Retina (tissue), 1 donor: Measurements from ENCODE around the gene SAMD4A.
A peak's percentile ranks its signal among the peaks of the same experiment; 100 is the strongest.

ENCODE experiments used
- DNase-seq: peaks from one replicate; pipeline ENCODE4 v3.0.0-alpha.2; 2016

Gene SAMD4A, protein sequence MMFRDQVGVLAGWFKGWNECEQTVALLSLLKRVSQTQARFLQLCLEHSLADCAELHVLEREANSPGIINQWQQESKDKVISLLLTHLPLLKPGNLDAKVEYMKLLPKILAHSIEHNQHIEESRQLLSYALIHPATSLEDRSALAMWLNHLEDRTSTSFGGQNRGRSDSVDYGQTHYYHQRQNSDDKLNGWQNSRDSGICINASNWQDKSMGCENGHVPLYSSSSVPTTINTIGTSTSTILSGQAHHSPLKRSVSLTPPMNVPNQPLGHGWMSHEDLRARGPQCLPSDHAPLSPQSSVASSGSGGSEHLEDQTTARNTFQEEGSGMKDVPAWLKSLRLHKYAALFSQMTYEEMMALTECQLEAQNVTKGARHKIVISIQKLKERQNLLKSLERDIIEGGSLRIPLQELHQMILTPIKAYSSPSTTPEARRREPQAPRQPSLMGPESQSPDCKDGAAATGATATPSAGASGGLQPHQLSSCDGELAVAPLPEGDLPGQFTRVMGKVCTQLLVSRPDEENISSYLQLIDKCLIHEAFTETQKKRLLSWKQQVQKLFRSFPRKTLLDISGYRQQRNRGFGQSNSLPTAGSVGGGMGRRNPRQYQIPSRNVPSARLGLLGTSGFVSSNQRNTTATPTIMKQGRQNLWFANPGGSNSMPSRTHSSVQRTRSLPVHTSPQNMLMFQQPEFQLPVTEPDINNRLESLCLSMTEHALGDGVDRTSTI

DNA sequence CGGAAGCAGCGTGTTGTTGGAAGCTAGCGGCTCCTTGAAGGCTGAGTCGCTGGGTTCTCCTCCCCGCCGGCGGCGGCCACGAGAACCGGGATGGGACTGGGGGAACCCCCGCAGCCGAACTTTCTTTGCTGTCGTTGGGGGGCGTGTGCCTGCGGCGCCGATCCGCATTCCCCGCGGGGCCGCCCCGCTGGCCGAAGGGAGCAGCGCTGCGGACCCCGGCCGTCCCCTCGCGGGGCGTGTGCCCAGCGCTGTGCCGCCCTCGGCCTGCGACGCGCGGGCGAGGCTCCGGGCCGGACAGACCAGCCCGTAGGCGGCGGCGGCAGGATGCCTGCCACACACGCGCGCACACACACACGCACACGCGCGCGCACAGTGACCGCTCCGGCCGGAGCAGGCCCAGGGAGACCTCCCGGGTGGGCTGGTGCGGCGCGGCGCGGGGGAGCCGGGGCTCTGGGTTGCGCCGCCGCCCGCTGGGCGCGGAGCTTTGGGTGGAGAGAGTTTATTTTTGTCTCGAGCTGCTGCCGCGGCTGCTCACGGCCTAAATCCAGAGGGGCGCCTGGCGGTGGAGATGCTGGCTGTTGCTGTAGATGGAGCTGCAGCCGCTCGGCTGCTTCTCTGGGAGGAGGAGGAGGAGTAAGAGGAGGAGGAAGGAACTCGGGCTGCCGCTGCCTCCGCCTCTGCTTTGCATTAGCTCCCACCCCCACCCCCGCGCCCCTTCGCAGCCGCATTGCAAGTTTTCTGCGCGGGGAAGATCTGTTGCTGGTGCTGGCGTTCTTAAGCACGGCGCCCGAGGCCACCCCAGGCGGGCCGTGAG is at the start of gene SAMD4A:
SAMD4A (plus strand) TSS at position 719 of the 814 bp plus-strand sequence. CDS start 789 bp downstream, outside the sequence.
- DNase-seq: peak; percentile 90

DNA sequence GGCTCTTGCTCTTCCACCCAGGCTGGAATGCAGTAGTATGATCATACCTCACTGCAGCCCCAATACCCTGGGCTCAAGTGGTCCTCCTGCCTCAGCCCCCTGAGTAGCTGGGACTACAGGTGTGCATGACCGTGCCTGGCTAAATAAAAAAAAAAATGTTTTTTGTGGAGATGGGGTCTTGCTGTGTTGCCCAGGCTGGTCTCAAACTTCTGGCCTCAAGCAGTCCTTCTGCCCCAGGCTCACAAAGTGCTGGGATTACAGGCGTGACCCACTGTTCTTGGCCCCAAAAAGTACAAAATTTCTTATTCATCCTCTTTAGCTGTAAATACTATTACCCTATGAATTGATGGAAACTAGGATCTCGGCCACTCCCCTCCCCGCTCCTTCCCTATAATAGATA is 42.5 kb upstream of the SAMD4A start:
- no peak for DNase-seq

DNA sequence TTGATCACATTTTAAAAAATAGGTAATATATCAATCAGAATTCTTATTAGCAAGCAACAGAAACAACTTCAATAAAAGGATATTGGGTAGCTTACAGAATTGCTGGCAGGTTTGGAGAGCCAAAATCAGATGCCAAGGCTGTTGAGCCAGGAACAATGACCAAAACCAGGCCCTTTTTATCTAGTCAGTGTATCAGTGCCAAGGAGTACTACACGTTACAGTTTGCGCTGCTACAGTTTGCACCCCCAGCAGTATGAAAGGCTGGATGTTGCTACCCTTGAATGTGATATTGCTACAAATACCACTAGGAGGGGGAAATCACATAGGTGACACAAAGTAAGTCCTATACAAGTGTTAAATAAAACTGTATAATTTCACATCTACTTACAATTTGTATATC is 38.0 kb upstream of the SAMD4A start:
- no peak for DNase-seq

DNA sequence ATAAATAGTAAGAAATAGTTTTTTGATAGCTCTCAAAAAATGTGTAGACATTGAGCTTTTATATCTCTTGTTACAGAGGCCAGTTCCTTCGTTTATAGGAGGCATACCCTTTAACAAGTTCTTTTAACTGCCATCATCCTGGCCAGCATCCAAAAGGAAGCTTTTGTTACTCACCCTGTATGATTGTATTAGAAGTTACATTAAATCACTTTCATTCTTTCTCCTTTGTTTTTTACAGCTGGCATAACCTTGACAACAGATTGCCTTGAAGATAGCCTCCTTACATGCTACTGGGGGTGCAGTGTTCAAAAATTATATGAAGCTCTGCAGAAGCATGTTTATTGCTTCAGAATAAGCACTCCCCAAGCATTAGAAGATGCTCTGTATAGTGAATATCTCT is 37.1 kb upstream of the SAMD4A start:
- DNase-seq: no peak

DNA sequence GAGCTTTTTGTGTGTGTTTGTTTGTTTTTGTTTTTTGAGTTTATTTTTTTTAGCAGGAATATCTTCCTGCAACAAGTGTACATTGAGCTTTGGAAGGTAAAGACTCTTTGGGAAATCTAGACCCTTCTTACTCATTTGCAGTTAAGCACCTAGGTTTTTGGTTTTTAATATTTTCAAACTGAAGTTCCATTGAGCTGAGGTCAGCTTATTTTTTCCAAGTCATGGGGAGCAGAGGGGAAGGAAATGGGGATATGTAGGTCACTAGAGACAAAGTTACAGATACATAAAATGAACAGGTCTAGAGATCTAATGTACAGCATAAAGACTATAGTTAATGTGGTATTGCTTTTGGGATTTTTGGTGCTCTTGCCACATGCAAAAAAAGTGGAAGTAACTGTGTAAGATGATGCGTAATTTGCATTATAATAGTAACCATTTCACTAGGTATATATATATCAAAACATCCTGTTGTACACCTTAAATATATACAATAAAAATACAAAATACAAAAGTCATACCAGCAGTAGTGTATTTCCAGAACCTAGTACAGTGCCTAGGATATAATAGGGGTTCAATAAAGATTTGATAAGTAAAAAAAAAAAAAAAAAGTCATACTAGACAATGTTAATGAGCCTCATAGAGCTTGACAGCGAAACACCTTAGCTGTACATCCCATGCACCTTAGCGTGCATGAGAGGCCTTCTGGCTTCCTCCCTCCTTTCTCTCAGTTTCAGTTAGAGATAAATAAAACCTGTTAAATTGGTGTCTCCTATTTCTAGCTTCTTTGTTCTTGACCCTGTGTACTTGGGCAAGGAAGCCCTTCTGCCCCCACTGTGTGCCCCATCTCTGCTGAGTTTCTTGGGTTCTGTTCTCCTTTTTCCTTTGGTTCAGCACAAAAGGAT is 34.6 kb upstream of the SAMD4A start:
- no peak for DNase-seq

DNA sequence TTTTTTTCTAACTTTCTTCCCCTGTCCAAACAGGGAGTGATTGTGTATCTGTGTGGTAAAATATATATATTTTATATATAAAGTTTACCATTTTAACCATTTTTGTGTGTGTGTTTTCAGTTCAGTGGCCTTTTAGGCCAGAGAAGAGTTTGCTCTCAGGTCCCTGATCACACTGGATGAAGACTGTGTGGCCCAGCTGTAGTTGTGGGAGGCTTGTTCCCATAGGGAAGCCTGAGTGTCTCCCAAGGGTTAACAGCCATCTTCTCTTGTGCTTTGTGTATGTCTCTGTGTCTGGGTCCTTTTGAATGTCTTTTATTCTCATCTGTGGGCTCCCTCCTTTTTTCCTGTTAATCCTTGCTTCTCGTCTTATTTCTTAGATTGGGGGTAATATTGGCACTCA is 33.8 kb upstream of the SAMD4A start:
- DNase-seq: peak; percentile 12

DNA sequence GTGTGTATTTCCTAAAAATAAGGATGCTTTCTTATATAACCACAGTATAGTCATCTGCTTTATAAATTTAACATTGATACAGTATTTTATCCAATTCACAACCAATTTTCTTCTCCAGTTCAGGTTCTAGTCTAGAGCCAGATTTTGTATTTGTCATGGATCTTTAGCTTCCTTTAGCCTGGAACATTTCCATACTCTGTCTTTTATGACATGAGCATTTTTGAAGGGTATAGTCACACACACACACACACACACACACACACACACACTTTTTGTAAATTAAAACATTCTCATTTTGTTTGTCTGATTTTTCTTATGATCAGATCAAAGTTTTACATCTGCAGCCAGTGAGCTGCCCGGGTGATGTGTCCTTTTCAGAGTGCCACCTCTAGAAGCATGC is 31.8 kb upstream of the SAMD4A start:
- DNase-seq: no peak

DNA sequence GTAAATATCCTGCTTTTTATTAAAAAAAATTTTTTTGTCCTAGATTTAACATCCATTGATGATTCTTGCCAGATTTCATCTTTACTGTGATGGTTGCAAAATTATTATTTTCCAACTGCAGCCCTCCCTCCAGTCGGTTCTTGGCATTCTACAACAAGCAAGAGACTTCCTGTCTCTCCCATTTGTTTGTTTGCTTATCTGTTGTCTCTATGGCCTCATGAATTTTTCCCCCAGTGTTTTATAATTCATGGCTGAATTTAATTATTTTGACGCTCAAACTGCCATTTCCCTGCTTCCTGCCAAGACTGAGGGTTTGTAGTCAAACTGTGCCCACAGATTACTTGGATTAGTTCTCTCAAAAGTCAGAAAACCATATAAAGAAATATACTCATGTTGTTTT is 31.3 kb upstream of the SAMD4A start:
- DNase-seq: no peak

DNA sequence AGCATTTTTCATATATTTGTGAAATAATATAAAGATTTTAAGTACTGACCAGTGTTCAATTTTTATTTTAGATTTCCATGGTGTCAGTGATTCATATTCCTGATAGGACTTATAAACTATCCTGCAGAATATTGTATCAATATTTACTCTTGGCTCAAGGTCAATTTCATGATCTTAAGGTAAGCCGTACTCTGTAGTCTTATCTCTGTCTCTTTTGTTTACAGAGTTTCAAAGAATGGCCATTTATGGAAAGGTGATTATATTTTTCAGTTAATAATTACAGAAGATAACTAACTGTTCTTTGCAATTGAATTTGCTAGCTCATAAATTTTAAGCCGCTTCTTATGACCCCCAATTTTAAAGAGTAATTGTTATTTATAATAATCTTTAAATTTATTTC is 29.3 kb upstream of the SAMD4A start:
- no peak for DNase-seq

DNA sequence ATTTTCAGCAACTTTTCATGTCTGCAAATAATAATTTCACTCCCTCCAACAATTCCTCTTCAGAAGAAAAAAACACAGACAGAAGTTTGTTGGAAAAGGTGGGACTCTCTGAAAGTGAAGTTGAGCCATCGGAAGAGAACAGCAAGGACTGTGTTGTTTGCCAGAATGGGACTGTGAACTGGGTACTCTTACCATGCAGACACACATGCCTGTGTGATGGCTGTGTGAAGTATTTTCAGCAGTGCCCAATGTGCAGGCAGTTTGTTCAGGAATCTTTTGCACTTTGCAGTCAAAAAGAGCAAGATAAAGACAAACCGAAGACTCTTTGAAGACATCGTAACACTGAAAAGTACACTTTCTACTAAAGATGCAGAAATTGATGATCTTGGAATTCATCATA is 28.9 kb upstream of the SAMD4A start:
- no peak for DNase-seq

DNA sequence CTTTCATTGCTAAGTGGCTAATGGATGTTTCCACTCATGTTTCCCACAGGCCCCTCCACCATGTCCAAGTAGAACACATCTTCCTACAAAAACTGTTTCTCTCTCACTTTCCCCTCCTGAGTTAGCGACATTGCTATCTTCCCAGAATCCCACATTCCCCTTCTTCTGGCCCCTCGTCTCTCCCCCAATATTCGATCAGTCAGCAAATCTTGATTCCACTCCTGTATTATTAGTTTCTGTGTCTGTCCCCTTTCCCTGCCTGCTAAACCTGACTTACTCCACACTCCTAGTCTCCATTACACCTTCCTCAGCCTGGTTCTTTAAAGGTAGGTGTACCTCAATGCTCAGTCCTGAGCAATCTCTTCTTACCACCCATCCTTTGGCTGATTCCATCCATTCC is 19.3 kb upstream of the SAMD4A start:
- no peak for DNase-seq

DNA sequence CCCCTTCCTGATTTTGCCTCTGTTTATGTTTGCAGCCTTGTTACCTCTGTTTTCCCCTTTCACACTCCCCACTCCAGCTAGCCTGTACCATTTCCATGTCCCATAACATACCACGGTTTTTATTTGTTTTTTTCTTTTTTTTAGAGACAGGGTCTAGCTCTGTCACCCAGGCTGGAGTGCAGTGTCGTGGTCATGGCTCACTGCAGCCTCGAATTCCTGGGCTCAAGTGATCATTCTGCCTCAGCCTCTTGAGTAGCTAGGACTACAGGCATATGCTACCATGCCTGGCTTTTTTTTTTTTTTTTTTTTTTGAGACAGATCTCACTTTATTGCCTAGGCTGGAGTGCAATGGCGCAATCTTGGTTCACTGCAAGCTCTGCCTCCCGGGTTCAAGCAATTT is 18.4 kb upstream of the SAMD4A start:
- DNase-seq: no peak

DNA sequence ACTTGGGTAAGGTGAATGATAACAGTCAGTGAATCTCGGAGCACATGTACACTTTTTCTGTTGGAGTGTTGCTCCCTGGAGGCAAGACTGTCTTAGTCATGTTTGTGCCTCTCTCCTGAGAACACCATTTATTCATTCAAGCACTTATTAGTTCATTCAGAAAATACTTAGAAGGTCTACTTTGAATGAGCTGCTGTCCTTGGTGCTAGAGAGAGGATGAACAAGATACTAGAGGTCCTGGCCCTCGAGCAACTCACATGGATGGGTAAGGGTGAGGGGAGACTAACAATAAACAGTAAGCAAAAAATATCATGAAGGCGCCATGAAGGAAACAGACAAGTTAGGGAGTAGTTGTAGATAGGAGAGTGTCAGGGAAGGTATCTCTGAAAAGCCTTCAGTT is 17.1 kb upstream of the SAMD4A start:
- DNase-seq: no peak

DNA sequence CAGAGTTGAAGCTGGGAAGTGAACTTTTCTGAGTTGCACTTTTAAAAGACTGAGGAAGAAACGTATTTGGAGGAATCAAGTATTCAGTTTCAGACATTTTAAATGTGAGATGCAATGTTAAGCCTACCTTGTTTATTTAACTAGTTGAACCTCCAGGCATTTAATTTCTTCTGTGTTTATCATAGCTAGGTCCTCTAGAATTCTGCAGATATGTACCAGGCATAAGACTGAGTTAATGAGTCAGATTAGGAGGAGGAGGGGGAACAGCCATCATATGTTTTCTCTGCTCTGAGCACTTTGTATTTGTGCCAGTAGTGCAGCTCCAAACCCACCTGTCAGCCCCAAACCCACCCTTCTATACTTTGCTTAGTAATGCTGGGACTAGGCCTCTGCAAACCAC is 16.4 kb upstream of the SAMD4A start:
- DNase-seq: no peak

DNA sequence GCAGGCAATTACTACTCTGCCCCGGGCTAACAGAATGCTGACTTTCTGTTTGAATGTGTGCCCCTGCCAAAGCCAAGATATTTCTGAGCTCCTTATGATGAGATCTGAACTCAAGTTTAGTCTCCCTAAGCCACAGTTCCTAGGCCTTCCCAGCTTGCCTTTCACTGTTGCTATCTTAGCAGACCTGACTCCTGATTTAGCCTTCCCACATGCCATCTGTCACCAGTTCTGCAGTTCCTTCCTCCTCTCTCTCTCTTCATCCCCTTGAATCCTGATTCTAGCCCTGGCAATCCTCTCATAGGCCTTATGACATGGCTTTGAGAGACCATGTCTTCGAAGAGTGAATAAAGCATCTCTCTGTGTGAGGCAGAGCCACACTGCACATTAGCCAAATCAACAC is 12.5 kb upstream of the SAMD4A start:
- no peak for DNase-seq

DNA sequence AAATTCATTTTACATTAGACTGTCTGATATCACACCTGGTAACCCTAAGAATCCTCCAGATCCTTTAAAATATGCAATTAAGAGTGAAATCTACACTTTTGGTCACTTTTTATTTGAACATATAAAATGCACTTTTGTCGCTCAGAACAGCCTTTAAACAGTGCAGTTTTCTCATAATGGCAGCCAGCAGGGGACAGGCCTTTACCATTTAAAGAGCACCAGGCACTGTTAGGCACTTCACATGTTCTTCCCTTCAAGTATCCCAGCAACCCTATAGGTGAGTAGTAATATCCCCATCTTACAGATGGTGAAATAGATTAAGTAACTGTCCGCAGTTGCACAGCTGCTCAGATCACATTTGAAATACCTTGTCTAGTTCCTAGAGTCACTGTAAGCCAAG is 11.3 kb upstream of the SAMD4A start:
- DNase-seq: no peak

DNA sequence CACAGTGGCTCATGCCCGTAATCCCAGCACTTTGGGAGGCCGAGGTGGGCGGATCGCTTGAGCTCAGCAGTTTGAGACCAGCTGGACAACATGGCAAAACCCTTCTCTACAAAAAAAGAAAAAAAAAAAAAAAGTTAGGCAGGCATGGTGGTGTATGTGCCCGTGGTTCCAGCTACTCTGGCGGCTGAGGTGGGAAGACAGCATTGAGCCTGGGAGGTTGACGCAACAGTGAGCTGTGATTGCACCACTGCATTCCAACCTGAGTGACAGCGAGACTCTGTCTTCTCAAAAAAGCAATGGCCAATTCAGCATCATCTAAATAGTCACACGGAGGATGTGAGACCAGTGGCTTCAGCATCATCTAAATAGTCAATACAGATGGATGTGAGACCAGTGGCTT is 10.4 kb upstream of the SAMD4A start:
- DNase-seq: no peak

DNA sequence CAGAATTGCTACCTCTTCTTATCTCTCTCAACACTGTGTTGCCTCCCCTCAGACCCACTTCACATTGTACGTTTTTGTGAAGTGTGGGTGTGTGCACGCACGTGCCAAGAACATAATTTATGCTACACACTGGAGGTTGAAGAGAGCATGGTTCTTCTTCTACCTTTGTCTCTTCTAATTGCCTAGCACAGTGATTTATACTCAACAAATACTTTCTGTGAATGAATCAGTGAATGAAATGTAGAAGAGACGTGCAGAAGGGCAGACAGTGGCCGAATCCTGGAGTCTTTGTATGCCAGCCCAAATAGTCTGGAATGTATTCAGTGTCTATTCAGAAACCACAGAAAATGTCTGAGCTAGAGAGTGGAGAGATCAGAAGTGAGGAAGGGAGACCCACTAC is 4.6 kb upstream of the SAMD4A start:
- DNase-seq: no peak

DNA sequence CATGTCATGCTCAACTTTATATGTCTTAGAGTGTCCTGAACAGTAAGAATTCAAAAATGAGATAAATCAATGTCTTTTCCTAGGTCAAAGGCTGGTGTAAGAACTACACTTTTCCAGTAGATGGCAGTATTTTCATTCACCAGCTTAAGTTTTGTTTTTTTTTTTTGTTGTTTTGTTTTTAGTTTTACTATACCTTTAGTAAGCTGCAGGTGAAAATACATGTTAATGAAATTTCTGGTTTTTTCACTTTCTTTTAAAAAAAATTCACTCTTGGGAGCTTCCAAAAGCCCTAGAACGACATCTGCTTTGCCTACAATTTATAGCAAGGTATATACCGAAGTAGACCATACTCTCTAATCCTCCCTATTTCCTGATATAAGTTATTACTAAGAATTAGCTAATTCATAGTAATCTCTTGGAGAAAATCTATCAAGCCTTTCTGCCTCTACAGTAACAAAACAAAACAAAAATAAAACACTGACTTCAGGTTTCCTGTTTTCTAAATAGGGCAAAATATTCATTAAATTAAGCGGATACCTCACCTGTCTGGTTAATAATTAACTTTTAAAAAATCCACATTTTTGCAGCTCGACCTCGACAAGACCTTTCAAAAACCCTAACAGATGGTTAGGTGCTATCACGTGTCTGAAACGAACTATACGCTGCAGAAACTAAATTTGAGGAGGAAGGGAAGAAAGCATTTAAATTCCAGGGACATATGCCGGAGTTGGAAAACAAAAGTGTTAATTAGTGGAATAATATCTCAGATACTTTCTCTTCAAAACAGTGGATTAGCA is 2.7 kb upstream of the SAMD4A start:
- DNase-seq: peak; percentile 58

DNA sequence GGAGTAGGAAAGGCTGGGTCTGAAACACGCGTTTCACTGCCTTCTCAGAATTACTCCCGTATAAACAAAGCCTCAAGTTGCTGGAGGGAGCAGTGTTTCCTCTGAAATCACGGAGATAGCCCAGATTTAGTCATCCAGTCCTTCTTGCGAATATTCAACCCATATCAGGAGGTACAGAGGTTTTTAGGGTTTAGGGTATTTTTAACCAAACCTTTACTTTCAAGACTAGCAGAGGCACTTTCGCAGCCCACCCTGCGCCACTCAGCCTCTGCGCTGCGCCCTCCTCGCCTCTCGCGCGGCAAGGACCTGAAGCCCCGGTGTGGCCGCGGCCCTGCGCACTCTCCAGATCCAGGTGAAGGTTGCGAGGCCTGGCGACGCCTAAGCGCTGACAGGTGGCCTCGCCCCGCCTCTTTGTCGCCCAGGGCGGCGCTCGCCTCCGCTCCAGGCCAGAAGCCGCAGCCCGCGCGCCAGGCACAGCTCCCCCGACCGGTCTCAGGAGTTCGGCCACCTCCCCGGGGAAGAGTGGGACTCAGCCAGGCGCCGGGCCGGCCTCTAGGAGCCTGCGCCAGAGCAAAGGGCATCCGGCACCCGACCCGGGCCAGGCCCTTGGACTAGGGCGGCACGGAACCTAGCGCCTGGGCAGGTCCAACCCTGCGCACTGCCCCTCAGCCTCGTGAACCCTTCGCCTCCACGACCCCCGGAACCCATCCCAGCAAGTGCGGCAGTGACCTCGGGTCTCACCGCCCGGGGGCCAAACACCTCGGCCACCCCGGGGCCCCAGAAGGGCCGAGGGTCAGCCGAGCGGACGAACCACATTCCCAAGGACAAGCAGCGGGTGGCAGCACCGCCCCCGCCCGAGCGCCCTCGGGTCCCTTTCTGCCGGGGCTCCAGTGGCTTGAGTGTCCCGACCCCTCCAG is 1.8 kb upstream of the SAMD4A start:
- DNase-seq: peak; percentile 79
